ENCODE measurements around the gene KCNC1. TPM values are rescaled to one million over a fixed set of nuclear protein-coding genes. Genes with fewer than 3 reads are reported as not detected.
A peak's percentile ranks its signal among the peaks of the same experiment; 100 is the strongest.

KCNC1 gene
- total RNA-seq, 4 donors from 2014 or later: not detected

- TF ChIP-seq CTCF (IDR thresholded peaks at IDR 0.05) (no peak), POLR2A (IDR thresholded peaks at IDR 0.05) (no peak)
- H3K36me3 ChIP-seq: no peaks in the 10 kb centered on the region
- peak overlapping the region in 1 of 4 donors; percentile 21 for H3K27ac ChIP-seq
- no peaks in the 10 kb centered on the region for H3K9me3 ChIP-seq
- intact Hi-C loops (cut with DNase I): no loop called here
- DNase-seq: no peak
- WGBS, 2 donors: 66 to 73% methylated on average over 5 to 9 of the region's 9 CpGs
- no peaks in the 10 kb centered on the region for H3K27me3 ChIP-seq
- H3K4me3 ChIP-seq: no peak overlapping the region
- no peaks in the 10 kb centered on the region for H3K4me1 ChIP-seq
Observed at GRCh38 chr11:17828311-17828751, 93.8 kb downstream of the KCNC1 start.

- H3K9me3 ChIP-seq: no peaks in the 10 kb centered on the region
- no peaks in the 10 kb centered on the region for H3K4me1 ChIP-seq
- 100% methylated on average over 1 of the region's 1 CpG; no CpG with 5 or more reads in 1 of the 2 donors for WGBS, 2 donors
- TF ChIP-seq POLR2A (IDR thresholded peaks at IDR 0.05) (no peak), CTCF (IDR thresholded peaks at IDR 0.05) (no peak)
- intact Hi-C loops (cut with DNase I): no loop called here
- no peaks in the 10 kb centered on the region for H3K36me3 ChIP-seq
- DNase-seq: no peak
- no peaks in the 10 kb centered on the region for H3K27me3 ChIP-seq
- no peak overlapping the region for H3K27ac ChIP-seq
- no peak overlapping the region for H3K4me3 ChIP-seq
Observed at GRCh38 chr11:17831228-17831627, 96.6 kb downstream of the KCNC1 start.

- TF ChIP-seq CTCF (IDR thresholded peaks at IDR 0.05) (no peak), POLR2A (IDR thresholded peaks at IDR 0.05) (no peak)
- 95% methylated on average over 3 of the region's 3 CpGs for WGBS, 2 donors
- intact Hi-C loops (cut with DNase I): no loop called here
- Histone ChIP-seq H3K36me3 (no peaks in the 10 kb centered on the region), H3K27me3 (no peaks in the 10 kb centered on the region), H3K4me1 (no peaks in the 10 kb centered on the region), H3K9me3 (no peaks in the 10 kb centered on the region), H3K27ac (no peak overlapping the region), H3K4me3 (no peak overlapping the region)
- no peak for DNase-seq
Observed at GRCh38 chr11:17831883-17832282, 97.3 kb downstream of the KCNC1 start.

Other genes with a start within 250 kb of the KCNC1 start
- not detected for gene USH1C, start 190.4 kb upstream of the KCNC1 start, total RNA-seq
- gene OTOG, start 187.5 kb upstream of the KCNC1 start, total RNA-seq: not detected
- gene MYOD1, start 15.2 kb upstream of the KCNC1 start, total RNA-seq: not detected